HG03460 (cell line): Measurements from ENCODE around the gene RPL26.
"Not testable (repeated sequence)": the region's sequence is repeated elsewhere in the genome, so short reads cannot be mapped to it uniquely, and the experiment has no call there.

Experiments
- ATAC-seq: cut with Tn5 transposase; IDR thresholded peaks from one replicate; pipeline ENCODE4 v1.9.1; 2021; ENCODE audit not compliant: unreplicated experiment

The RPL26 gene

DNA sequence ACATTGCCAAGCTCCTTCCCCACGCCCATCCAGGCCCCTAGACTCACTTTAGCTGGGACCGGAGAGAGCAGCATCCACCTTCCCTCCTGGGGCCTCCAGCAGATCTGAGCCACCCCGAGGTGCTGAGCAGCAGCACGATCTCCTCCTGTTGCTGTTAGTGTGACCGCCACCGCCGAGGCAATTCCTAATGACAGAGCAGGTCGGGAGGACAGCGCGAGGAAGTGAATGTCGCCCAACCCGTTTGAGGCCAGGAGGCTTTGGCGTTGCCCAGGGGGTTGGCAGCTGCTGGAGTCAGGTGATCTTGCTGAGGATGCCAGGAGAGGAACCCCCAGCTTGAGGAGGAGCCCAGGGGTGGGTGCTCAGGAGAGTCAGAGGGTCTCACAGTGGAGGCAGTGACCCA, 14.6 kb upstream of the RPL26 start, which contains the start of gene RNF222:
TSS of gene RNF222 (minus strand) at position 192 of the 400 bp plus-strand sequence. CDS start 4,366 bp downstream, outside the sequence.
- no peak for ATAC-seq

DNA sequence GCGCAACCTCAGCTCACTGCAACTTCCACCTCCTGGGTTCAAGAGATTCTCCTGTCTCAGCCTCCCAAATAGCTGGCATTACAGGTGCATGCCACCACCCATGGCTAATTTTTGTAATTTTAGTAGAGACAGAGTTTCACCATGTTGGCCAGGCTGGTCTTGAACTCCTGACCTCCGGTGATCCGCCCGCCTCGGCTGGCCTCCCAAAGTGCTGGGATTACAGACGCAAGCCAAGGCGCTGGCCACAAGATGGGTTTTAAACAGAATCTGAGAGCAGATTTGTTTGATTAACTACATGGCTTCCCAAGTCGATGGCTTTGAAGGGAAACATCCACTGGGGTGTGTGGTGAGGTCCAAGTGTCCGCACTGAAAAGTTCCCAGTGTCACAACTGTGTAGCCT, 11.5 kb upstream of the RPL26 start:
- not testable (repeated sequence) for ATAC-seq

DNA sequence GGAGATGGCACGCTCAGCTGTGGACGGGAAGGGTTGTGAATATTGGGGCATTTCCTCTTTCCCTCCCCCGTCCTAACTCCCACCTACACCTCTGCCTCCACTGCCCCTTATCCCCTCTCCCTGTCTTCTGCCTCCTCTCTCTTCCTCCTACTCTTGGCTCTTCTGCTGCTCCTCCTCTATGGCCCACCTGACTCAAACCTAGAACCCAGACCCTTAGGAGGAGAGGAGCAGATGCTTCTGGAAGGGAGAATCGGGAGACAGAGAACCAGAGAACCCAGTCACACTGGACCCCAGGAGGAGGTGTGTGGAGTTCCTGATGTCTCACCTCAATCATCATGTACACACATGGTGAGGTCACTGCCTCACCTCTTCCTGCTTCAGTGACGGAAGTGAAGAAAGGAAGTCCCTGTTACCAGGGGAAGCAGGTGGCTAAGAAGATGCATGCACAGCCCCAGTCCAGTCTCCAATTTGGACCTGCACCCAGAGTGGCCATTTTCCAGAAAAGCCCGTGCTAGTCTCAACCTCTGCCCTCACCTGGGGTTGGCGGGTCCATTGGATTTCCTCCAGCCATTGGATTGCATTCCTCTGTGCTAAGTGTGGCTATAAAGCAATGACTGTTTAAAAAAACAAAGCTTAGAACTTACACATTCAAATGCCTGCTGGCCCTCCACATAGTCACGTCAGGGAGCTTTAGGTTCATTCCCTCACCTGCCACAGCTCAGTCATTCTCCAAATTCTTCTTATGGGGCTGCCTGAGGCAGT, 10.7 kb upstream of the RPL26 start:
- no peak for ATAC-seq

DNA sequence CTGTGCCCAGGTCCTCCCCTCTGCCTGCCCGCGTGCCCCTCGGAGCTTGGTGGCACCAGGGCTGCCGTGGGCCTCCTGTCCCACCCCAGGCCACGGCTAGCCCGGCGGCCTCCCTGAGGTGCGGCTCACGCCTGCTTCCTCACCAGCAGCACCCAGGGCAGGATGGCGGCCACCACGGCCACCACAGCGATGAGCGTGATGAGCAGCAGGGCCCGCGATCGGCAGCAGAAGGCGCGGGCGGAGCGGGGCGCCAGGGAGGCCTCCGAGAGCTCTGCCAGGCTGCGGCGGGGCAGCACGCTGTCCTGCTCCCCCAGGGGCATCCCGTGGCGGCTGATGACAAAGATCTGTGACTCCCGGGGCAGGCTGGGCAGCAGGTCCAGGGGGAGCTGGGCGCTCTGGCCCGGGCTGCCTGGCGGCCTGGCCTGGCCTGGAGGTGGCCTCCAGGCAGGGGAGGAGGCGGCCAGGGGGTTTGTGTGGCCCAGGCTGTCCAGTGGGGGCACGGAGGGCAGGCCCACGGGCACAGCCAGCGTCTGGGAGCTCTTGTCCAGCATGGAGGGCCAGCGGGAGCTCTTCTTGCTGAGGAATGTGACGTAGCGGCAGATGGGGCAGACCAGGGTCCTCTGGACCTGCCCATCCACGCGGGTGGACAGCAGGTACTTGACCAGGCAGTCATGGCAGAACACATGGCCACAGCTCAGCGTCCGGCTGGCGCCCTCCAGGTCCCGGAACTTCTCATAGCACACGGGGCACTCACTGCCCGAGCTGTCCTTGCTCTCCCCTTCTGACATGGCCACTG, 9.9 kb upstream of the RPL26 start:
- ATAC-seq = no peak

DNA sequence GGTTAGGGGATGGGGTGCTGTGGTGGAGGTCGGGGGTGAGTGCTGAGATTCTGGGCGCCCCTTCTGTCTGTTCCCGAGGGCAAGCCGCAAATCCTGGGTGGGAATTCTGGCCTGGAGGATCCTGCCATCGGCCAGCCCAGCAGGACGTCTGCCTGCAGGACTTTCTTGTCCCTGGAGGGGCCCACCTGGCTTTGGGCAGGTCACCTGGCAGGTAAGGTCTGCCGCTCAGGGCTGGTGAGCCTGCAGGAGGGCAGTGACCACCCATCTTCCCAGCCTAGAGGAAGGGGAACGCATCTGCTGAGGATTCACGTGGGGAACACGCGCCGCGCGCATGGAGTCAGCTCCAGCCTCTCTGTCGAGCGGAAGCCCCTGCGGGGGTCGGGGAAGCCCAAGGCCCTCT, 9.3 kb upstream of the RPL26 start:
- ATAC-seq = no peak

DNA sequence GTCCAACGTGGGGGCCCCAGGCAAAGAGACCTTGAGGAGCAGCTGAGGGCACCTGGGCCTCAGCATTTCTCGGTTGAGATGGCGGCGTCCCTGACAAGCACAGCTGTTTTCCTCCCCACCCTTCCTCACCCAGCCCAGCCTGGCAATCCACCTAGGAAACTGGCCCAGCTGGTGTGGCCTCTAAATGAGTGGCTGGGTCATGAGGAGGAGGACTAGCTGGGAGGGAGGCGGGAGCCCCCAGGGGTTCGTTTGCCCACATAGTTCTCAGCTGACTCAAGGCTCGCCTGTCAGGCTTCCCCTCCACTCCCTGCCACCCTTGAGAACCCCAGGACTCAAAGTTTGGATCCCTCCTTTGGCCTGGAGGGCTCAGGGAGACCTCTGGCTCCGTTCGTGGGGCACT, 8.7 kb upstream of the RPL26 start:
- ATAC-seq = no peak

DNA sequence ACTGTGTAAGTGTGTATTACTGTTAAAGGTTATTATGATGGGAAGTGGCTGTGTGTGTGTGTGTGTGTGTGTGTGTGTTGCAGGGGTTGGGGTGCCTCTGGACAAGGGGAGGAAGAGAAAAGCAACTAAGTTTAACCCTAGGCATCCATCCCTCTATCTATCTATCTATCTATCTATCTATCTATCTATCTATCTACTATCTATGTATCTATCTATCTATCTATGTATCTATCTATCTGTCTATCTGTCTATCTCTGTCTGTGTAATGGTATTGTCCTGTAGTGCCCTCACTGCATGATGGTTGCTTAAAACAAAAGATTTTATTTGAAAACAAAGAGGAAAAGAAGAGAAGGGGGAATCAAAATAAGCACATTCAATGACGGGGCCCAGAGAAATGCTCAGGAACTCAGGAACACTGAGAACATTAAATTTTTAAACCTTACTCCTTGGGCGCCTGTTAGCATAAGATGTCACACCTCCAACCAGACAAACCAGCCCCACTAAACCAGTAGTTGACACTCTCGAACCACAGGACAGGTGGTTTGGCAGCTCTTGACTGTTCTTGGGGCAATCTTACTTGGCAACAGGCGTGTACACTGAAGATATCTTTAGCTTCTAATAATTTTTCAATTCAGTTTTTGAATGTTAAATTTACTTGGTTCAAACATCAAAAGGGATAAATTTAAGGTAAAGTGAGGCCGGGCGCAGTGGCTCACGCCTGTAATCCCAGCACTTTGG, 5.1 kb upstream of the RPL26 start:
- ATAC-seq = no peak

DNA sequence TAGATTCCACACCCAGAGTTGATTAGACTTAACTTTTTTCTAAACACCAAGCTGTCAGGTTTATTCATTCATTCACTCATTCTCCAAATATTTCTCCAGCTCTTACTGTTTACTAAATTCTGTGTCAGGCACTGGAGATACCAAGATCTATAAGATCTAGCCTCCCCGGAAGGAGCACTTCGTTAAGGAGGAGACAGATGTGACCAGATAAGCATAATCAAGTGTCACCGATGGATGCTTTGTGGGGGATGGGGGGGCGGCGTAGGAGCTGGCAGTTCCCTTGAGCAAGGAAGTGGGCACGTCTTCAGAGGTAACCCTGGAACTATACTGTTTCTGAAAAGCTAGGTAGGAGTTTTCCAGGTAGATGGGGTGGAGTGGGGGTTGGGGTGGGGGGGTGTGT, 3.8 kb upstream of the RPL26 start:
- no peak for ATAC-seq

DNA sequence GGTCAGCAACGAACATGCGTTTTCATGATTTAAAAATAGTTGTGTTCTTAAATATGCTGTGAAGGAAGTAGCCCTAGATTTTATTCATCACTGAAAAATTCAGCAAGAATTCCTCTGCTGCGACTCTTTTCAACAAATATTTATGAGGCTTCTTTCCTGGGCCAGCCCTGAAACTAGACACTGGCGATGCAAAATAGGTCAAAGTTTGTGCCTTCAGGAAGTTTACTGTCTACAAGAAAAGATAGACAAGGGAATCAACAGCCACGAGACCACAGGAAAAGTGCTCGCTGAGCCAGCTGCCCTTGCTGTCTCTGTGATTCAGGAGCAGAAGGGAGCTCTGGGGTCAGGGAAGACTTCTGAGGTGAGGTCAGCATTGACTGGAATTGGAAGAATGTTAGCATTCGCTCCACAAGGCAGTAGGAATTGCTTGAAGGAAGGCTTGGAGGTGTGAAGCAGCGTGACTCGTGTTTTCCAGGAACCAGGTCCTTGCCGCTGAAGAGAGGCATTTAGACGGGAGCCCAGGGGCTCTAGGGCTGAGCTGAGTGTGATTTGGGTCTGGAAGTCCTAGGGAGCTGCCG, 1.9 kb upstream of the RPL26 start:
- no peak for ATAC-seq

DNA sequence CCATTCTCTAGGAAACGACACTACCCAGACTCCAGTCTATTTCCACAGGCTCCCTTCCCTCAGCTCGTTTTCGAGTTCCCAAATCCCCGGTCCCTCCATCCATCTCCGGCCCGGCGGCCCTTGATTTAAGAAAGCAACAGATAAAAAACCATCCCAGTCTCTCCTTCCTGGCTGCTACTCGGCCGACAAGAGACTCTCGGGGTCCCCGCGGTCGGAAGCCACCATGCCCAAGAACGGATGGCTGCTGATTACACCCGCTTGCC, 182 bp downstream of the RPL26 start:
- ATAC-seq = no peak

DNA sequence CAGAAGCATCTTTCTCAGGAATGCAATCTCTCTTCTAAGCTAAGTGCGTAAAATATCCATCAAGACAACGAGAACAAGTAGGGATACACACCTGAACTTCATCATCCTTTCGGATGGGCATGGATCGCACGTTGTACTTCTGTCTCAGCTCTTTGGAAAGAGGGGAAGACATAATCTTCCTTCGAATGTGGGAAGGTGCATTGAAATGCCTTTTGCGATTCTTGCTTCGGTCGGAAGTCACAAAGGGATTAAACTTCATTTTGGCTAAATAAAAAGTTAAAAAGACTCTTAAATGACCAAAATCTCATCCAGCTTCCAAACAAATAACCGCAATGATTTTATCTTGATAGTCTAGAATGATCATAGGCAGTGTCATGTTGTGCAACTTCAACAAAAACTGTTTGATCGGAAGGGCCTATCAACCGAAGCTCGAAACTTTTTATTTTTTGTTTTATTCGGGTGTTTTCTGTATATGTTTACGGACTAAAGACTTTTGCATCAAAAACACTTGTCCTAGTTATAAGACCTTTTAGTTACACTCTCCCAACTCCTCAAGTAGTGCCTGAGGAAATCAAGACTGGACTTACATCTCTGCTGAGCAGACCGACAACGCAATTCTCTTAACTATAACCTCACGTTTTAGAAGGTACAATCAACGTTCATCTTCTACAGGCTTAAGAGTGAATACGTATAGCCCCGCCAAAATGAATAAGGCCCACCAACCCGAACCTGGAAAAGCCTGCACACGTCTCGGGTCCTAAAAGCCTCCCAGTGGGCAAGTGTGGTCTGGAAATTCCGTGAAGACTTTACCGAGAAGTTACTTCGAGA, 727 bp downstream of the RPL26 start:
- no peak for ATAC-seq

DNA sequence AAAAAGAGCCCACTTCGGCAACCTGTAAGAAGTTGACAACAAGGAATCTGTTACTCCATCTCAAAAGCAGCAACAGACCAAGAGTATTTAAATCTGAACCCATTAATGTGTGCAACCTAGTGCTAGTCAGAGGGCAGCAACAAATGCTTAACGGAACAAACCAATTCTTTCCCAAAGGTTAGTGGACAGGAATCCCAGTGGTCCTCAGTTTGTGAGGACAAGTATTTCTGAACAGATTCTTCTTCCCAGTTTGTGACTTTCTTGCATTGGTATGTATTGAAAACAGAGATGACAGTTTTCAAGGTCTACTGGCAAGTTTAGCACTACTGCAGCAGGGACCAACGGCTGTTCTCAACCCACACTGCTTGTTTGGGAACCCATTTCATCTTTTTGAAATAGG, 2.9 kb downstream of the RPL26 start:
- no peak for ATAC-seq

DNA sequence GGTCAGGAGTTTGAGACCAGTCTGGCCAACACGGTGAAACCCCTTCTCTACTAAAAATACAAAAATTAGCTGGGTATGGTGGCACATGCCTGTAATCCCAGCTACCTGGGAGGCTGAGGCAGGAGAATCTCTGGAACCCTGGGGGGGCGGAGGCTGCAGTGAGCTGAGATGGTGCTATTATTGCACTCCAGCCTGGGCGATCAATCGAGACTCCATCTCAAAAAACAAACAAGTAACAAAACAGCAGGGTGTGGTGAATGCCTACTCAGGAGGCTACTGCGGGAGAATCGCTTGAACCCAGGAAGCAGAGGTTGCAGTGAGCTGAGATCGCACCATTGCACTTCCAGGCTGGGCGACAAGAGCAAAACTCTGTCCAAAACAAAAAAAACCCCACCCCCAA, 4.9 kb downstream of the RPL26 start:
- ATAC-seq = not testable (repeated sequence)

DNA sequence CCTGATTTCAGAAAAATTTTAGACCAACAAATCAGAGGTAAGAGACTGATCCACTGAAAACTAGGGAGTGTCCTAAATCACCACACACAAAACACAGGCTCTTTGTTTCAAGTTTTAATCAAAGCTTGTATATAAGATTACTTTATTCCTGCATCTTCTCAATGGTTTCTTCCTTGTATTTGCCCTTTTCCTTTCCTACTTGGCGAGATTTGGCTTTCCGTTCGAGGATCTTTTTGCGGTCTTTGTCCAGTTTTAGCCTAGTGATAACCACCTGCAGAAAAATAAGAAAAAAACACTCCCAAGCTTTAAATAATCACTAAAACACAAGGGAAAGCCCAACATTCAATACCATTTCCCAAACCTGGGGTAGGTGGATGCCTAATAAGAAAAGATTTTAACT, 5.6 kb downstream of the RPL26 start:
- no peak for ATAC-seq

DNA sequence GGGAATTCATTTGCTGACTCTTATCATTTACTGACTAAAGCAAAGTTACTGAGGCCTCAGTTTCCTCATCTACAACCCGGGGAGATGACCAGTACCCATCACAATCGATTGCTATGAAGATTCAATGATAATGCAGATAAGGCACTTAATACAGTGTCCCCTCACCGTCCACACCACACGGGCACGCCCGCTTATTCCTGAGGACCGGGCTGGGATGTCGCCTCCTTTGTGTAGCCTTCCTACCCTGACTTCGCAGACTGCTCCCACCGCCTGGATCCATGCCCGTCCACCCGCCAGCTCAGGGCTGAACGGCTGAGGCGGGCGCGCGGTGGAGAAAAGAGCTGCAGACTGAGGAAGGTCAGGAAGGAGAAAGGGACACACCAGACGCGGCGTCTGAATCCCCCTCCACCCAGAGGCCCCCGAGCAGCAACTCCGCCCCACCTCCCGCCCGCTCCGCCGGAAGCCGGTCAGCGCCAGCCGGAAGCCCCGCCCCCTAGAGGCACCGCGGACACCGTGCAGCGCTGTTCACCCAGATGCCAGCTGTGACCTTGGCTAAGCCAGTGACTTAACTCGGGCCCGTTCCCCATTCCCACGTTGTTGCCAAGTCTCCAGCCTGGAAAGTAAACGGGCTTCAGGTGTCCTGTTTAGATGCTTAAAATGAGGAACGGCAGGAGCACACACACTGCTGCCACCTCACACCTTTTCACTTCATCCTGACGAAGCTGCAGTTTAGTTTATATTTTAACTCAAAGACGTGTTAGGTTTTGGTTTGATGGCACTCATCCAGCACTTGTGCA, 6.5 kb downstream of the RPL26 start, which contains the start of gene KRABD2:
TSS of gene KRABD2 (minus strand) at position 434 of the 797 bp plus-strand sequence.
- ATAC-seq = no peak

DNA sequence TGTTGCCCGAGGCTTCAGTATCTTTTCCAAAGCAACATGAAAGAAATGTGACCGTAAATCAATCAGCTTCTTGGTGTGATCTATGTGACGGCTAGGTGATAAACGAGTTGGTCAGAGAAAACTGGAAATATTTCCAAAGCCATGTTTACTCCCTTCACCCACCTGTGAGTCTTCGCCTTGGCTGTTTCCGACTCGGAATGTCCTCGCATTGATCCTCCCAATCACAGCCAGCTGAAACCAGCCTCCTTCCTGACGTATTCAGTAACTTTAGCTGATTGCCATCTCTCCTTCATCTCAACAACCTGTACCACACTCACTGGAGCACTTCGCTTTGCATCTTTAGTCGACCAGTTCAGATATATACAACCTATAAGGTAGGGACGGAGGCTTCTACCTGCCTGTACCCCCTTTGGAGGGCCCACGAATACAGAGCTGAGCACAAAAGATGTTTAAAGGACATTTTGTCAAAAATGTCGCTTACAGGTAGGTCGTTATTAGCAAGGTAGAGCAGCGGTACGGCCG, 7.2 kb downstream of the RPL26 start:
- no peak for ATAC-seq

DNA sequence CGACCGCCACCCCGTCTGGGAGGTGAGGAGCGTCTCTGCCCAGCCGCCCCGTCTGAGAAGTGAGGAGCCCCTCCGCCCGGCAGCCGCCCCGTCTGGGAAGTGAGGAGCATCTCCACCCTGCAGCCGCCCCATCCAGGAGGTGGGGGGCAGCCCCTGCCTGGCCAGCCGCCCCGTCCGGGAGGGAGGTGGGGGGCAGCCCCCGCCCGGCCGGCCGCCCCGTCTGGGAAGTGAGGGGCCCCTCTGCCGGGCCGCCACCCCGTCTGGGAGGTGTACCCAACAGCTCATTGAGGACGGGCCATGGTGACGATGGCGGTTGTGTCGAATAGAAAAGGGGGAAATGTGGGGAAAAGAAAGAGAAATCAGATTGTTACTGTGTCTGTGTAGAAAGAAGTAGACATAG, 9.1 kb downstream of the RPL26 start:
- ATAC-seq = not testable (repeated sequence)

DNA sequence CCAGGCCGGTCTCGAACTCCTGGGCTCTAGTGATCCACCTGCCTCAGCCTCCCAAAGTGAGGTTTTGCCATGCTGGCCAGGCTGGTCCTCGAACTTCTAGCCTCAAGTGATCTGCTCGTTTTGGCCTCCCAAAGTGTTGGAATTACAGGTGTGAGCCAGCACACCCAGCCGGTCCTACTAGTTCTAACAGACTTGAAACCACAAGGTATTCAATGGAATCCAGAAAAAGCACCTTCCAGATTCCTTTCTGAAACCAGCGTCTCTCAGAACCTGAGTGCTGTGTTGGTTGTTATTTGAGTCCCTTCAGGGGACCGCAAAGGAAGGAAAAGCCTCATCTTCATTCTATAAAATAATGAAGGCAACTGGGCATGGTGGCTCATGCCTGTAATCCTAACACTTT, 10.6 kb downstream of the RPL26 start:
- no peak for ATAC-seq

DNA sequence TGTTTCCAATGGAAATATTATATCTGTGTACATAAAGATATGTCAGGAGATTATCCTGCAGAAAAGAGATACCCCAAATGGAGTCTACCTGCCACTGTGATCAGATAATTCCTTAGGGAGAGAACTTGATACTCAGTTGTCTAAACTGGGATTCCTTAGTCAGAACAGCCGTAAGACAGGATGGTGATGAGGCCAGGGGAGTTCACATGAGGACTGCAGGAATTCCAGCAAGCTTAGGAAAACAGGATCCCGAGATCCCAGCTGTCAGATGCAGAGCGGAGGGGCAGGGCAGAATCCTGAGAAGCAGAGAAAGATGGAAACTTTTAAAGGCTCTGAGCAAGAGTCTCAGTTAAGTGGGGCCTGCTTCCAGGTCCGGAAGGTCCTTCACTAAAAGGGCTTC, 11.2 kb downstream of the RPL26 start:
- no peak for ATAC-seq

DNA sequence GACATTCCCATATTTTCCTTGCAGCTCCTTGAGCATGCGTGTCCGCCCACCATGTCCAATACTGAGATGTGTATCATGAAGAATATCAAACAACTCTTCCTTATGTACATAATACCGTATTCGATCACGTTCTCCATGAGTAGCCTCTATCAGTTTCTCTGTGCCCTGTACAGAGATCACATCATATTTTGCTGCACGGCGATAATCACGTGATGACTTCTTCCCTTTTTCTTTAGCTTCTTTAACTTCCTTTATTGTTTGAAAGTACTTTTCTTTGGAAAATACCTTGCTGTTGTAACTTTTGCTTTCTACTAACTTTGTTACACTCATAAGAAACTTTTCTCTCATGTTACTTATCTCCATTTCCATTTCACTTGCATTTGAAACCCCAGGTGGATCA, 13.0 kb downstream of the RPL26 start:
- ATAC-seq = no peak
